ENCODE results near the gene CCDC196. TPM values are rescaled to one million over a fixed set of nuclear protein-coding genes. Genes with fewer than 3 reads are reported as not detected.

The CCDC196 gene
- total RNA-seq, 1 donor, result not detected

DNA sequence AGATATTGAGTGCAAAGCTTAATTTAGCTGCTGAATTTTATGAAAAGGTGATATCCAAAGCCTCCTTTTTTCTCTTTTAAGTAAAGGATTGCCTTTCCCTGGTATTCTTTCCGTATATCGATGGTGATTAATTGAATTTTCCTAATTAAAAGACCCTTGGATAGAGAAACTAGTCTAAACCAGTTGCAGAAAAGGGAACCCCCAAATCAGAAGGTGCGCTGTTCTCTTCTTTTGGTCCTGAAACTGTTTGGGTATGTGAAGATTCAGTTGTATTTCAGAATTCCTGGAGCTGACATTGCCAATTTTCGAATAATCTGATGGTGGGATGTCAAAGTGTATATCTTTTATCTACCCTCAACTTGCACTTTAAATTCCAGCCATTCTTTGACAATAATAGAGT lies 23.7 kb downstream of the CCDC196 start:
- TF ChIP-seq CTCF (IDR thresholded peaks at IDR 0.05; ENCODE audit: insufficient read depth, low read depth, low read length), result no peak
- no peak for DNase-seq (ENCODE audit: low read depth)
- H3K4me3 ChIP-seq (ENCODE audit: low read depth, low read length), result peak overlapping the region; percentile 87

DNA sequence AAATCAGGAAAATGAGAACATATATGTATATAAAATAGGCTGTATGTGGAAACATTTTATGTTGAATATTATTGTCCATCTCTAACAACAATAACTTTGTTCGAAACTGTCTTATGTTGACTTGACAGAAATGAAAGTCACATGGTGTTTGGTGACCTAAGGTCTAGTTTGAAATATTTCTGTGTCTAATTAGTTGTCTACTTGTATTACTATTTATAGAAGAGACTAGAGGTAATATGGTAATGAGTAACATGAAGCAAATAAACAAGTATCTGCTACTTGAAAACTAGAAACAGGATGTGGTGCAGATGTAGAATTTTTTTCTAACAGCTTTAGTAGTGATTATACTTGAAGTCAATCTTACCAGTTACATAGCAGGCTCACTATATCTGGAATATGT lies 25.7 kb downstream of the CCDC196 start:
- TF ChIP-seq CTCF (IDR thresholded peaks at IDR 0.05; ENCODE audit: insufficient read depth, low read depth, low read length), result no peak
- no peak for DNase-seq (ENCODE audit: low read depth)
- no peak overlapping the region for H3K4me3 ChIP-seq (ENCODE audit: low read depth, low read length)

- no peak overlapping the region for H3K4me3 ChIP-seq (ENCODE audit: low read depth, low read length)
- DNase-seq (ENCODE audit: low read depth), result peak; percentile 28
- no peak for TF ChIP-seq CTCF (IDR thresholded peaks at IDR 0.05; ENCODE audit: insufficient read depth, low read depth, low read length)
These were observed 28.0 kb downstream of the CCDC196 start for GRCh38 chr14:66514213-66514612.

- TF ChIP-seq CTCF (IDR thresholded peaks at IDR 0.05; ENCODE audit: insufficient read depth, low read depth, low read length), result no peak
- no peak for DNase-seq (ENCODE audit: low read depth)
These were observed 44.4 kb downstream of the CCDC196 start for GRCh38 chr14:66530526-66530925.

GRCh38 chr14:66539034-66539433 lies 52.9 kb downstream of the CCDC196 start:
- H3K4me3 ChIP-seq (ENCODE audit: low read depth, low read length), result no peak overlapping the region
- DNase-seq (ENCODE audit: low read depth), result no peak
- TF ChIP-seq CTCF (IDR thresholded peaks at IDR 0.05; ENCODE audit: insufficient read depth, low read depth, low read length), result no peak

More at GRCh38 chr14:66530526-66530925, 44.4 kb downstream of the CCDC196 start:
- no peak overlapping the region for H3K4me3 ChIP-seq (ENCODE audit: low read depth, low read length)

DNA sequence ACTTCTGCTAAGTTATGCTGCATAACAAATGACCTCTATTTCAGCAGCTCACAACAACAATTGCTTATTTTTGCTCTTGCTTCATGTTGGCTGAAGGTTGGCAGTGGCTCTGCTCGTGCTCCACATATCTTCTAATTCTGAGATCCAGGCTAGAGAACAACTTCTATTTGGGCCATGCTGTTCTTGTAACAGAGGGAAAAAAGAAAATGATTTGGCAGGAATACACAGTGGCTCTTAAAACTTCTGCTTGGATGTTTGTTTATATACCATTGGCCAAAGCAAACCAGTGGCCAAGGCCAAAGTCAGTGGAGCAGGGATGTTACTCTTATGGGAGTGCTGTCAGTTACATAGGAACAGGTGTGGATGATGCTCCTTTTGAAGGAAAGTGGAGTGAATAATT lies 53.9 kb downstream of the CCDC196 start:
- no peak for DNase-seq (ENCODE audit: low read depth)
- TF ChIP-seq CTCF (IDR thresholded peaks at IDR 0.05; ENCODE audit: insufficient read depth, low read depth, low read length), result no peak
- H3K4me3 ChIP-seq (ENCODE audit: low read depth, low read length), result no peak overlapping the region

DNA sequence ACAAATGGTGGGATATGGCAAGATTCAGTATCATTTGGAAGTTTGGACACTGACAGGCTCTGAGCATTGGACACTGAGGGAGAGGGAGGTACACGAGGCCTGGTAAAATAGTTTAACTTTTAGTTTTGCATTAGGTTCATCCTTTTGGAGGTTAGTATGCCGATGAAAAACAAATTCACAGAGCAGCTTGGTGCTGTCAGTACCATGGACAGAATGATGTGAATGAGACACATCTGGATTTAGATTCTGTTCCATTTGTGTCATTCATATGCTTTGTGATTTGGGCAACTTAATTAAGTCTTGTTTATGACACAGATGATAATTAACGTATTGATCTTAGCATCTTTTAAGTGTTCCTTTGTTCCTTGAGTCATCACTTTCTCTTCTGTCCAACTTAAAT lies 55.5 kb downstream of the CCDC196 start:
- TF ChIP-seq CTCF (IDR thresholded peaks at IDR 0.05; ENCODE audit: insufficient read depth, low read depth, low read length), result no peak
- no peak overlapping the region for H3K4me3 ChIP-seq (ENCODE audit: low read depth, low read length)
- DNase-seq (ENCODE audit: low read depth), result no peak

Measured in fibroblast of villous mesenchyme (primary cell).